Activated CD8-positive, alpha-beta memory T cell treated with anti-CD3 and anti-CD28 coated beads for 24 hours (primary cell): ENCODE measurements around the gene RGS2.

ENCODE experiments used
- DNase-seq: peaks from one replicate; pipeline ENCODE4 v3.0.0-alpha.2; 2020

RGS2 gene

GRCh38 chr1:192797143-192797542 is 11.7 kb upstream of the RGS2 start:
- DNase-seq = no peak

GRCh38 chr1:192797891-192798290 is 10.9 kb upstream of the RGS2 start:
- no peak for DNase-seq

GRCh38 chr1:192801451-192801850 is 7.4 kb upstream of the RGS2 start:
- no peak for DNase-seq

- DNase-seq = no peak
Measured at GRCh38 chr1:192802406-192802805, 6.4 kb upstream of the RGS2 start.

GRCh38 chr1:192803501-192803900 is 5.3 kb upstream of the RGS2 start:
- DNase-seq = no peak

GRCh38 chr1:192805832-192806323 is 3.0 kb upstream of the RGS2 start:
- no peak for DNase-seq

GRCh38 chr1:192807211-192808162 is 1.4 kb upstream of the RGS2 start:
- peak; percentile 57 for DNase-seq

GRCh38 chr1:192808163-192808517 is 699 bp upstream of the RGS2 start:
- no peak for DNase-seq

GRCh38 chr1:192809307-192810252 is 741 bp downstream of the RGS2 start:
- no peak for DNase-seq

GRCh38 chr1:192810253-192810880 is 1.5 kb downstream of the RGS2 start:
- DNase-seq = no peak

GRCh38 chr1:192811006-192811405 is 2.2 kb downstream of the RGS2 start:
- no peak for DNase-seq

GRCh38 chr1:192811594-192812239 is 2.9 kb downstream of the RGS2 start:
- DNase-seq = no peak

- no peak for DNase-seq
Measured at GRCh38 chr1:192812420-192813209, 3.8 kb downstream of the RGS2 start.

- DNase-seq = no peak
Measured at GRCh38 chr1:192814805-192815204, 6.0 kb downstream of the RGS2 start.

GRCh38 chr1:192817246-192817645 is 8.4 kb downstream of the RGS2 start:
- DNase-seq = no peak

GRCh38 chr1:192821296-192821695 is 12.5 kb downstream of the RGS2 start:
- no peak for DNase-seq

- no peak for DNase-seq
Measured at GRCh38 chr1:192824511-192824910, 15.7 kb downstream of the RGS2 start.

- DNase-seq = no peak
Measured at GRCh38 chr1:192826791-192827546, 18.1 kb downstream of the RGS2 start.

- no peak for DNase-seq
Measured at GRCh38 chr1:192830595-192831246, 21.9 kb downstream of the RGS2 start.

- DNase-seq = no peak
Measured at GRCh38 chr1:192831706-192832355, 23.0 kb downstream of the RGS2 start.
